ENCODE results near the gene TCAP.

The TCAP gene

DNA sequence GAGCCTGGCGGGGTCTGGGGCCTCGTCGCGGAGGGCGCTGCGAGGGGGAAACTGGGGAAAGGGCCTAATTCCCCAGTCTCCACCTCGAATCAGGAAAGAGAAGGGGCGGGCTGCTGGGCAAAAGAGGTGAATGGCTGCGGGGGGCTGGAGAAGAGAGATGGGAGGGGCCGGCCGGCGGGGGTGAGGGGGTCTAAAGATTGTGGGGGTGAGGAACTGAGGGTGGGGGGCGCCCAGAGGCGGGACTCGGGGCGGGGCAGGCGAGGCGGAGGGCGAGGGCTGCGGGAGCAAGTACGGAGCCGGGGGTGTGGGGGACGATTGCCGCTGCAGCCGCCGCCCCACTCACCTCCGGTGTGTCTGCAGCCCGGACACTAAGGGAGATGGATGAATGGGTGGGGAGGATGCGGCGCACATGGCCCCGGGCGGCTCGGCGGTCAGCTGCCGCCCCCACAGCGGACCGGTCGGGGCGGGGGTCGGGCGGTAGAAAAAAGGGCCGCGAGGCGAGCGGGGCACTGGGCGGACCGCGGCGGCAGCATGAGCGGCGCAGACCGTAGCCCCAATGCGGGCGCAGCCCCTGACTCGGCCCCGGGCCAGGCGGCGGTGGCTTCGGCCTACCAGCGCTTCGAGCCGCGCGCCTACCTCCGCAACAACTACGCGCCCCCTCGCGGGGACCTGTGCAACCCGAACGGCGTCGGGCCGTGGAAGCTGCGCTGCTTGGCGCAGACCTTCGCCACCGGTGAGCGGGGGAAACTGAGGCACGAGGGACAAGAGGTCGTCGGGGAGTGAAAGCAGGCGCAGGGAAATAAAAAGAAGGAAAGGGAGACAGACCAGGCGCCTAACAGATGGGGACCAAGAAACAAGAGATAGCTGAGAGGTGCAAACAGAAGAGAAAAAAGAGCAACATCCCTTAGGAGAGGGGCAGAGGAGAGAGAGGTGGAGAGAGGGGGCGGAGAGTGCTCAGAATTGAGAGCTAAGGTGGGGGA, 3.1 kb downstream of the TCAP start, which contains the start of gene PNMT:
Gene PNMT, plus strand, starts transcription at position 509 of the 980 bp plus-strand sequence. Its CDS starts 23 bp downstream, at position 532.
- DNase-seq: peak; percentile 23 to 59 (median 48)

- no peak for DNase-seq
Measured at GRCh38 chr17:39669897-39670735, 5.0 kb downstream of the TCAP start.

DNA sequence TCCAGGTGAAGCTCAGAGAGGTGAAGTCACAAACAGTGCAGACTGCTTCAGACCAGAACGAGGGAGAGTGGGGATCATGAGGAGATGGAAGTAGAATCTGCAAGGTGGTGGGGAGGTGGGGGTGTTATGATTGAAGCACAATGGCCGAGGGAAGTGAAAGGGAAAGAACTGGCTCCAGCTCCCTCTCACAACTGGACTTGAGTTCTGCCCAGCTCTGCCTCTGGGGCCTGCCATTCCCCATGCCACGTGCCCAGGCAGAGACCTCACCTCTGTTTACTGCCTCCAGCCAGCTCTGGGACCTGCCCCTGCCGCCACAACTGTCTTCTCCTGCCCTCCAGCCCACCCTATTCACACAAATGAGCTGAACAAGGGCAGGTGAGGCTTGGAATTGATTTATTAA, 5.6 kb downstream of the TCAP start:
- DNase-seq: no peak

- no peak for DNase-seq
Measured at GRCh38 chr17:39671651-39672521, 6.7 kb downstream of the TCAP start.

DNA sequence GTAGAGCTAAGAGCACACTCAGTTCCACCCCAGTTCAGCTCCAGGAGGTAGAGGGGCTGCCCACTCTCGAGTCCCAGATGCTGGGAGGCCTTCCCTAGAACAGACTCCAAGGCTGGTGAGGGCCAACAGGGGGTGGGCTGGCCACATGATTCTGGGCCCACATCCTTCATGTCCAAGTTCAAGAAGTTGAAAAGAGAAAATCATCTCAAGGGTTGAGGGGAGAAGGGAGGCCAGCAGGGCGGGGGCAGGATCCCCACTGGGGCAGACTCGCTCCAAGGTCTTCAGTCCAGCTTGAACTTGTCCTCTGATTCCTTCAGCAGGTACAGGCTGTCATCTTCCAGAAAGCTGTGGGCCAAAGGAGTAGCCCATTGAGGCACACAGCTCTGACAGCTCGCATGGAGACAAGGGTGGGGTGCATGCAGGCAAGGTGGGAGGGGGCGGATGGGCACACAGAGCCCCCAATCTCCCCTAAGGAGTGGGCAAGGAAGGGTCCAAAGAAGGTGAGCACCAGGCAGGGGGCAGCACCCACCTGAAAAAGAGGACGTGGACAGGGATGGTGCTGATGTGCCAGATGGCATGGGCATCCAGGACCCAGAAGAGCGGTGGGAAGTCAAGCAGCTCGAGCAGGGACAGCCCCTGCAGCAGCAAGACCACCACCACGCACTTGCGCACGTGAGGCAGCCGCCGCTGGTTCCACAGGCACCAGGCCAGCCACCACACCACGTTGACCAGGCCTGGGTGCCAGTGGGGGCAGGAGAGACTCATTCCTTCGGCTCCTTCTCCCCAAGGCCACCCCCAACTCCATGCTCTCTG, 7.6 kb downstream of the TCAP start:
- no peak for DNase-seq

DNA sequence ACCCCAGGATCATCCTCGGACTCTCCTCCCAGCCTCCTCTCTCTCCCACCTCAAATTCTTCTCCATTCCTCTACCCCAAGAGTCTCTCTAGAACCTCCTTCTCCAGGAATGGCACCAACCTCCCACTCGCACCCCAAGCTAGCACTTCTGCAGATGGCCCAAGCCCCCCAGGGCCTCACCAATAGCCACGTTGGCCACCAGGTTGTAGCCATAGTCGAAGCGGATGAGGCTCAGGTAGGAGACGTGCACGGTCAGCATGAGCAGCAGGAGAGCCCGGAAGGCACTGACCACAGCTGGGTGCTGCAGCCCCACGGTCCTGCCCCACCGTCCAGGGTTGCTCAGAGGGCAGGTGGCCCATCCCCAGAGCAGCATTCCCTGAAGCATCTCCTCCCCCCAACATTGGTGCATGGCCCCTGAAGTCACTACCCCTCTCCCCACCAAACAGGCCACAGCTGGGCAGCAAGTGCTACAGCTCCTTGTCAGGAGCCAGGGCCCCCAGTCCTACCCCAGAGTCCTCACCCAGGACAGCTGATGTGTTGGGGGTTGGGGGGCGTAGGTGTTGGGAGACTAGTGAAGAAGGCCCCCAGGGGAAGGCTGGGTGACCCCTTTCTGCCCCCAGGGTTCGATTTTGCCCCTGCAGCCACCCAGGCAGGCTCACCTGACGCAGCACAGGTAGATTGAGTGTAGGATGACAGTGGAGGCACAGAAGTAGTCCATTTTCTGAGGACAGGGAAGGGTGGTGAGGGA, 8.4 kb downstream of the TCAP start:
- no peak for DNase-seq

- no peak for DNase-seq
Measured at GRCh38 chr17:39674179-39674578, 9.0 kb downstream of the TCAP start.

DNA sequence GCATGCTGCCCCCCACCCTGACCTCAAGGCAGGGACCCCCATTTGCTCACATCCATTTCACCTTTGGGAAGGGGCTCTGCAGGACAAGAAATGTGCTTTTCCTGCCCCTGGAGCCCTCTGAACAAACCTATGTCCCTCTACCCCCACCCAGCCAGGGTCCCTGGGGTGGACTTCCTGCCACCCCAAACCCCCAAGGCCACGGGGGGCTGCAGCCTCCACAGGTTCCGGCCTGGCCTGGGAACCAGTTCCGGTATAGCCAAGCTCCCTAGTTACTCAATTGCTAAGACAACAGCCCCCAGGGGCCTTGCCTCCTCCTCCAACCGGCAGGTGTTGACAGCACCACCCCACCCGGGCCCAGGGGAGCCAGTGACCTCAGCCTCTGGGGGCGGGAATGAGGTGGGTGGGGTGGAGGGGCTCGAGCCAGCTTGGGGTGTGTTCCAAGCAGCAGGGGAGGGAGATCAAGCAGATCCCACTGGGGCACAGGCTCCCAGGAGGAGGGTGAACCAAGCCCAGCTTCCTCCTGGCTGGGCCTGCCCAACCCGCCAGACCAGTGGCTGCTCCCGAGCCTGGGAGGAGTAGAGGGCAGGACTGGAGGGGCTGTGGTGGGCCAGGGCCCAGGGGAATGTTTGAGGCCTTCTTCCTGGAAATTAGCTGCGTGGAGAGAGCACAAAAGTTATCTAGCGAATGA, 9.7 kb downstream of the TCAP start:
- no peak for DNase-seq

DNA sequence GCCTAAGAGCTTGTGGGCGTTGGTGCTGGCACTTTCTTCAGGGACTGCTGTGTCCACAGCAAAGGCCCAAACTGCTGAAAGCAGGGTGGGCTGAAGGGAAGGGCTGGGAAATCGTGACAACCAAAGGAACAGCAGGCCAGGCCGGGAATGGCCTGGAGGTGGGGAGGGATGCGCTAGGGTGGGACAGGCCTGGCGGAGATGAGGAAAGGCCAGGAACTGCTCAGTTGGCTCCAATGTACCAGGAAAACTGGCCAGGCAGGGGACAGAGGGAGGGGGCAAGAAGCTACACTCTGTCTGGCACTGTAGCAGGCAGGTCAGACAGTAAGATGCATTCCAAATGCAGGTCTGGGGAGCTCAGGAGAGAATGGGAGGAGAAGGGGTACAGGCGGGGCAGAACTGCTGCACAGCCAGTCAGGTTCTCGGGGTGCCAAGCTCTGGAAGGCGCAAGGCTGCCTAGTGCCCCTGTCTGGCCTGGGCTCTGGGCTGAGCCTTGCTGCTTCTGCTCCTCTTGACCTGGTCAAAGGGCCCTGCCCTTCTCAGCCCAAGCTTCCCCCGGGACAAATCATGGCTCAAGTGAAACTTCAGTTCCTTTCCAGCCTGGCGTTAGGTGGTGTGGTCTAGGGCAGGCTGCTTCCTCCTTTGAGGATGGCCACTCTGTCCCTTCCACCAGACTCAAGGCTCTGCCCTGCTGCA, 10.4 kb downstream of the TCAP start:
- DNase-seq: no peak

- DNase-seq: peak in 1 of 4 experiments; percentile 20
Measured at GRCh38 chr17:39676198-39676819, 11.2 kb downstream of the TCAP start.

DNA sequence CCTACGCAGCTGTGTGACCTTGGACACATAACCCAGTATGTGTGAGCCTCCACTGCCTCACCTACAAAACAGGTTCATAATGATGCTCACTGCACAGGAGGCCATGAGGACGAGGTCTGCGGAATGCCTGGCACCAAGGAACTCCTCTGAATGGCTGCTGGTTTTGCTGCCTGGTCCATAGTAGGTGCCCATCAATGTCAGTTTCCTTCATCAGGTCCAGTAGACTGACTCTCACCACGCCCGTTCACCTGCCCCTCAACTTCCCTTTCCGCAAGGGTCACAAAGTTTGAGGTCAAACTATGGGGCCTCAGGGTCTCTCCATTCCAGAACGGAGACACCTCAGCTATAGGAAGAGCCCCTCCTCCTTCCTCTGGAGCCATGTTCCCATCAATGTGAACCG, 11.9 kb downstream of the TCAP start:
- DNase-seq: no peak

DNA sequence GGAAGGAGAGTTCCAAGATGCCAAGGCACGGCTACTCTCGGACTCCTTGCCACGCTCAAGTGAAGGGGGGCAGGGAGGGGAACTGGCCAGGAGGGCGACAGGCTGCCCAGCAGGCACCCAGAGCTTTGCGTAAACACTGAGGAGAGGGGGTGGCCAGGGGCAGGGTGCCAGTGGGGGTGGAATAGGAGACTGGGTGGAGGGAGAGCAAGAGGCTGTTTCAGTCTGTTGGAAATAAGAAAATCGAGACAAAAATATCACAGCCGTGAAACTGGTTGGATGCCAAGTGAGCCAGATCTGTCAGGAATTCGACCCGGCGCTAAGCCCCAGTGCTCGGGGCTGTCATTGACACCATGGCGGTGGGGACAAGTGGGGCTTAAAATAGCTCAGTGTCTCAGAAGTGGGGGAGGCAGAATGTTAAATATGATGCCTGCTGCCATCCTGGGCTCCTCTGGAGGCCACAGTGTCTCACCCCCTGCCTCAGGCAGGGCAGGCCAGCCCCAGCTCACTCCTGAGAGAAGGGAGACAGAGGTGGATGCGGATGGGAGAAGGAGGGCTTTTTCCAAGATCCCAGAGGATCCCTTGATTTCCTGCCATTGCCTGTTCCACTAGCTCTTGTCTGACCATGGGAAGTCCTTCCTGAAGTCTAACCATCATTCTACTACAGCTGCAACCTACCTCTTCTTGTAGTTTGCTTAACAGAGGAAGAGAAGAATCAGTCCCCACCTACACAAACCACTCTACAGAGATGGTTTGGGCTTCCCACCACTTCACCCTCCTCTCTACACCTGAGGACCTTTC, 12.6 kb downstream of the TCAP start:
- no peak for DNase-seq

- DNase-seq: no peak
Measured at GRCh38 chr17:39678340-39679116, 13.4 kb downstream of the TCAP start.

- DNase-seq: peak in 2 of 4 experiments; percentile 21
Measured at GRCh38 chr17:39679521-39680192, 14.5 kb downstream of the TCAP start.

DNA sequence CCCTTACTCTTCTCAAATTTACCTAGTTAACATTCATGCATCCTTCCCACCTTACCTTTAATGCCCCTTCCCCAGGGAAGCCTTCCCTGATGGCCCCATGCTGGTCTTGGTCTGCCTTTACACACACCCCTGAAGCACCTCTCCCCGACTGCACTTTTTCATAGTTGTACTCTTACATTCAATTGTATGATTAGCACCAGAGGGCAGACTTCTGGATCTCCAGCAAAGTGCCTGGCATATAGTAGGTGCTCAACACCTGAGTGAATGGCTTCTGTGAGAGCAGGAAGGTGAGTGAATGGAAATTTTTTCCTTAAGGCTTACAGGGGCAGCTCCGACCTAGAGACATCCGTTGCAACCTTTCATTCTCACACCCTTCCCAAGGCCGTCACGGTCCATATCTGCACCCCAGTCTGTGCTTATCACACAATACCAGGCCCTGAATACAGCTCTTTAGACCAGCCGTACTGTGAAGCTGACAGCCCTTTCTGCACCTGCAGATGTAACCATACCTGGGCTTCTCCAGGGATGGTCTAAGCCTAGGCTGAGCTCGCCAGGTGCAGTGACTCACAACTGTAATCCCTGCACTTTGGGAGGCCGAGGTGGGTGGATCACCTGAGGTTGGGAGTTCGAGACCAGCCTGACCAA, 18.3 kb downstream of the TCAP start:
- DNase-seq: no peak

All from activated naive CD4-positive, alpha-beta T cell (primary cell).